GM18519 (cell line): ENCODE measurements around the gene BPIFB2.
"Not testable (repeated sequence)": the region's sequence is repeated elsewhere in the genome, so short reads cannot be mapped to it uniquely, and the experiment has no call there.

Experiments
- ATAC-seq: cut with Tn5 transposase; IDR thresholded peaks from one replicate; pipeline ENCODE4 v1.9.1; 2021; ENCODE audit warnings: mild to moderate bottlenecking, moderate library complexity; ENCODE audit not compliant: unreplicated experiment, low FRiP score

Gene BPIFB2

GRCh38 chr20:33007376-33008335 is at the start of gene BPIFB2:
Gene BPIFB2, plus strand, starts transcription at chr20:33007704. Its CDS starts 871 bp downstream, at chr20:33008575.
- ATAC-seq, result no peak

GRCh38 chr20:32958574-32958973 is 48.9 kb upstream of the BPIFB2 start:
- no peak for ATAC-seq

GRCh38 chr20:32959351-32960221 is 47.9 kb upstream of the BPIFB2 start:
- ATAC-seq, result no peak

- ATAC-seq, result no peak
These were observed 47.3 kb upstream of the BPIFB2 start for GRCh38 chr20:32960222-32960518.

GRCh38 chr20:32960849-32961731 is 46.4 kb upstream of the BPIFB2 start:
- no peak for ATAC-seq

- ATAC-seq, result no peak
These were observed 45.5 kb upstream of the BPIFB2 start for GRCh38 chr20:32962053-32962452.

GRCh38 chr20:32962646-32963045 is 44.9 kb upstream of the BPIFB2 start:
- ATAC-seq, result not testable (repeated sequence)

GRCh38 chr20:32963176-32963575 is 44.3 kb upstream of the BPIFB2 start:
- no peak for ATAC-seq

GRCh38 chr20:32964575-32964974 is 42.9 kb upstream of the BPIFB2 start:
- ATAC-seq, result no peak

- no peak for ATAC-seq
These were observed 42.4 kb upstream of the BPIFB2 start for GRCh38 chr20:32965115-32965514.

- no peak for ATAC-seq
These were observed 41.7 kb upstream of the BPIFB2 start for GRCh38 chr20:32965581-32966373.

GRCh38 chr20:32966382-32966781 is 41.1 kb upstream of the BPIFB2 start:
- ATAC-seq, result no peak

GRCh38 chr20:32966881-32967781 is 40.4 kb upstream of the BPIFB2 start:
- no peak for ATAC-seq

- no peak for ATAC-seq
These were observed 39.5 kb upstream of the BPIFB2 start for GRCh38 chr20:32967961-32968457.

GRCh38 chr20:32968478-32969241 is 38.8 kb upstream of the BPIFB2 start:
- no peak for ATAC-seq

- no peak for ATAC-seq
These were observed 38.0 kb upstream of the BPIFB2 start for GRCh38 chr20:32969356-32970114.
